GM21367 (cell line): ENCODE results near the gene GRAPL.
"Not testable (repeated sequence)": the region's sequence is repeated elsewhere in the genome, so short reads cannot be mapped to it uniquely, and the experiment has no call there.

Experiments
- ATAC-seq: cut with Tn5 transposase; IDR thresholded peaks from one replicate; pipeline ENCODE4 v1.9.1; 2021; ENCODE audit not compliant: unreplicated experiment

The GRAPL gene

GRCh38 chr17:19136138-19136537 lies 8.7 kb downstream of the GRAPL start:
- not testable (repeated sequence) for ATAC-seq

GRCh38 chr17:19136605-19137004 lies 9.2 kb downstream of the GRAPL start:
- not testable (repeated sequence) for ATAC-seq

GRCh38 chr17:19137959-19138358 lies 10.6 kb downstream of the GRAPL start:
- ATAC-seq: not testable (repeated sequence)

- not testable (repeated sequence) for ATAC-seq
These were observed 14.2 kb downstream of the GRAPL start for GRCh38 chr17:19141366-19142155.

- ATAC-seq: not testable (repeated sequence)
These were observed 15.0 kb downstream of the GRAPL start for GRCh38 chr17:19142419-19142818.

- ATAC-seq: not testable (repeated sequence)
These were observed 15.8 kb downstream of the GRAPL start for GRCh38 chr17:19143097-19143777.

GRCh38 chr17:19144373-19144772 lies 17.0 kb downstream of the GRAPL start:
- not testable (repeated sequence) for ATAC-seq

- not testable (repeated sequence) for ATAC-seq
These were observed 18.1 kb downstream of the GRAPL start for GRCh38 chr17:19145471-19145870.

- ATAC-seq: not testable (repeated sequence)
These were observed 23.6 kb downstream of the GRAPL start for GRCh38 chr17:19150678-19151615.

GRCh38 chr17:19157628-19158027 lies 30.2 kb downstream of the GRAPL start:
- not testable (repeated sequence) for ATAC-seq

- not testable (repeated sequence) for ATAC-seq
These were observed 31.1 kb downstream of the GRAPL start for GRCh38 chr17:19158478-19158877.

GRCh38 chr17:19158938-19159337 lies 31.5 kb downstream of the GRAPL start:
- ATAC-seq: not testable (repeated sequence)

- ATAC-seq: peak; percentile 44
These were observed 34.1 kb downstream of the GRAPL start for GRCh38 chr17:19161308-19162107.

- not testable (repeated sequence) for ATAC-seq
These were observed 35.2 kb downstream of the GRAPL start for GRCh38 chr17:19162384-19163216.

- not testable (repeated sequence) for ATAC-seq
These were observed 47.0 kb downstream of the GRAPL start for GRCh38 chr17:19174422-19174821.

- ATAC-seq: not testable (repeated sequence)
These were observed 48.0 kb downstream of the GRAPL start for GRCh38 chr17:19175410-19175809.

- peak; percentile 80 for ATAC-seq
These were observed 53.9 kb downstream of the GRAPL start for GRCh38 chr17:19181040-19181875.
